ENCODE data around the gene COL18A1.

The COL18A1 gene

GRCh38 chr21:45356653-45357435, 48.1 kb upstream of the COL18A1 start:
- TF ChIP-seq CTCF (conservative IDR thresholded peaks at IDR 0.05; ENCODE audit: low read length), result no peak
- no peak for TF ChIP-seq EZH2phosphoT487 (IDR thresholded peaks at IDR 0.05; ENCODE audit: borderline replicate concordance)
- H3K4me1 ChIP-seq (ENCODE audit: insufficient read depth, low read length, poor library complexity, severe bottlenecking), result peaks cover 2% of the 10 kb centered on the region
- H3K27me3 ChIP-seq (ENCODE audit: insufficient read depth, low read length, poor library complexity, severe bottlenecking), result no peaks in the 10 kb centered on the region
- no peak overlapping the region for H3K9ac ChIP-seq (ENCODE audit: low read depth, low read length, poor library complexity, severe bottlenecking)
- H3K36me3 ChIP-seq (ENCODE audit: insufficient read depth, low read length), result no peaks in the 10 kb centered on the region
- H3F3A ChIP-seq (ENCODE audit: low read depth), result no peaks in the 10 kb centered on the region
- no peaks in the 10 kb centered on the region for H3K9me3 ChIP-seq (ENCODE audit: insufficient read depth, low read depth, low read length)
- H3K79me2 ChIP-seq (ENCODE audit: insufficient read depth, low read length), result no peaks in the 10 kb centered on the region
- no peak overlapping the region for H3K4me3 ChIP-seq (ENCODE audit: low read length, poor library complexity, severe bottlenecking)
- no peak overlapping the region for H3K4me2 ChIP-seq (ENCODE audit: low read depth, low read length, poor library complexity, severe bottlenecking)
- H4K20me1 ChIP-seq (ENCODE audit: insufficient read depth, low read length, poor library complexity, severe bottlenecking), result no peaks in the 10 kb centered on the region
- H2AFZ ChIP-seq (ENCODE audit: low read length), result no peak overlapping the region
- H3K9me2 ChIP-seq (replicated peaks; ENCODE audit: low read depth, low read length), result no peaks in the 10 kb centered on the region

GRCh38 chr21:45357436-45358260, 47.3 kb upstream of the COL18A1 start:
- Histone ChIP-seq H3K9me3 (ENCODE audit: insufficient read depth, low read depth, low read length) (no peaks in the 10 kb centered on the region), H3K9ac (ENCODE audit: low read depth, low read length, poor library complexity, severe bottlenecking) (no peak overlapping the region), H3K4me2 (ENCODE audit: low read depth, low read length, poor library complexity, severe bottlenecking) (no peak overlapping the region), H3K36me3 (ENCODE audit: insufficient read depth, low read length) (no peaks in the 10 kb centered on the region), H3F3A (ENCODE audit: low read depth) (no peaks in the 10 kb centered on the region), H3K27me3 (ENCODE audit: insufficient read depth, low read length, poor library complexity, severe bottlenecking) (no peaks in the 10 kb centered on the region), H4K20me1 (ENCODE audit: insufficient read depth, low read length, poor library complexity, severe bottlenecking) (no peaks in the 10 kb centered on the region), H3K9me2 (replicated peaks; ENCODE audit: low read depth, low read length) (no peaks in the 10 kb centered on the region), H3K4me3 (ENCODE audit: low read length, poor library complexity, severe bottlenecking) (no peak overlapping the region), H3K79me2 (ENCODE audit: insufficient read depth, low read length) (no peaks in the 10 kb centered on the region), H2AFZ (ENCODE audit: low read length) (no peak overlapping the region), H3K4me1 (ENCODE audit: insufficient read depth, low read length, poor library complexity, severe bottlenecking) (no peaks in the 10 kb centered on the region)
- TF ChIP-seq CTCF (conservative IDR thresholded peaks at IDR 0.05; ENCODE audit: low read length), result no peak
- no peak for TF ChIP-seq EZH2phosphoT487 (IDR thresholded peaks at IDR 0.05; ENCODE audit: borderline replicate concordance)

- H3K9me2 ChIP-seq (replicated peaks; ENCODE audit: low read depth, low read length), result no peaks in the 10 kb centered on the region
- H3K79me2 ChIP-seq (ENCODE audit: insufficient read depth, low read length), result no peaks in the 10 kb centered on the region
- H3K9ac ChIP-seq (ENCODE audit: low read depth, low read length, poor library complexity, severe bottlenecking), result no peak overlapping the region
- TF ChIP-seq CTCF (conservative IDR thresholded peaks at IDR 0.05; ENCODE audit: low read length) (no peak), EZH2phosphoT487 (IDR thresholded peaks at IDR 0.05; ENCODE audit: borderline replicate concordance) (no peak)
- H3K36me3 ChIP-seq (ENCODE audit: insufficient read depth, low read length), result no peaks in the 10 kb centered on the region
- no peak overlapping the region for H3K4me3 ChIP-seq (ENCODE audit: low read length, poor library complexity, severe bottlenecking)
- no peak overlapping the region for H2AFZ ChIP-seq (ENCODE audit: low read length)
- H4K20me1 ChIP-seq (ENCODE audit: insufficient read depth, low read length, poor library complexity, severe bottlenecking), result no peaks in the 10 kb centered on the region
- H3K4me2 ChIP-seq (ENCODE audit: low read depth, low read length, poor library complexity, severe bottlenecking), result no peak overlapping the region
- H3K9me3 ChIP-seq (ENCODE audit: insufficient read depth, low read depth, low read length), result no peaks in the 10 kb centered on the region
- no peaks in the 10 kb centered on the region for H3K27me3 ChIP-seq (ENCODE audit: insufficient read depth, low read length, poor library complexity, severe bottlenecking)
- no peaks in the 10 kb centered on the region for H3F3A ChIP-seq (ENCODE audit: low read depth)
- no peaks in the 10 kb centered on the region for H3K4me1 ChIP-seq (ENCODE audit: insufficient read depth, low read length, poor library complexity, severe bottlenecking)
Measured at GRCh38 chr21:45358261-45358670, 46.7 kb upstream of the COL18A1 start.

Measured in Loucy (cell line).